ENCODE results near the gene HES4.

GRCh38 chr1:1013105-1013921 is 13.4 kb upstream of the HES4 start, which contains the start of gene ISG15:
- TF ChIP-seq CTCF (IDR thresholded peaks at IDR 0.05) = peak in 2 of 4 experiments; percentile 8 to 11
- peak; percentile 99 for TF ChIP-seq POLR2AphosphoS5 (IDR thresholded peaks at IDR 0.05)
- peak; percentile 92 for TF ChIP-seq POLR2A (IDR thresholded peaks at IDR 0.05)
